H1 (cell line): ENCODE data around the gene GNB1L. TPM values are rescaled to one million over a fixed set of nuclear protein-coding genes. Genes with fewer than 3 reads are reported as not detected.

Source experiments
- CTCF ChIA-PET: fragments of 300-600 bp; sonication (Branson Sonifier 250); formaldehyde crosslinking; loops from one replicate; lab custom pipeline; 2021; ENCODE audit not compliant: partially characterized antibody; lab: Charles Lee
- POLR2A ChIA-PET: fragments of 300-600 bp; sonication (Branson Sonifier 250); formaldehyde crosslinking; loops from one replicate; lab custom pipeline; 2021; ENCODE audit warnings: inconsistent platforms; ENCODE audit not compliant: partially characterized antibody; lab: Charles Lee
- DNase-seq, 2 experiments: peaks; one replicate each; pipeline versions ENCODE4 v3.0.0 to v3.0.0-alpha.2; 2010 to 2022; ENCODE audit warnings: low spot score in 2 of 2, low read depth in 1 of 2, mixed read lengths in 1 of 2
- FAIRE-seq: peaks from 2 replicates; lab custom pipeline; 2011; peaks lifted over from hg19 to GRCh38; lab: Jason Lieb, UNC
- H2AFZ ChIP-seq: 2 replicates; pipeline ENCODE4 v1.8.1; 2012; ENCODE audit warnings: low read length, inconsistent platforms
- H2AK5ac ChIP-seq: 2 replicates; pipeline ENCODE4 v1.6.1; 2013; ENCODE audit warnings: low read depth, low read length
- H2BK120ac ChIP-seq: replicated peaks from 2 replicates; pipeline ENCODE3; 2013; ENCODE audit warnings: low read depth, low read length, inconsistent platforms
- H2BK12ac ChIP-seq: 2 replicates; pipeline ENCODE4 v1.6.1; 2013; ENCODE audit warnings: low read depth, low read length
- H2BK15ac ChIP-seq: 2 replicates; pipeline ENCODE4 v1.6.1; 2013; ENCODE audit warnings: low read length
- H2BK20ac ChIP-seq: 2 replicates; pipeline ENCODE4 v1.6.1; 2013; ENCODE audit warnings: low read length
- H2BK5ac ChIP-seq: 2 replicates; pipeline ENCODE4 v1.6.1; 2013; ENCODE audit warnings: low read depth, low read length
- H3K14ac ChIP-seq: 2 replicates; pipeline ENCODE4 v1.6.1; 2013; ENCODE audit warnings: inconsistent platforms; ENCODE audit not compliant: insufficient read length
- H3K18ac ChIP-seq: 2 replicates; pipeline ENCODE4 v1.6.1; 2013; ENCODE audit warnings: low read length; ENCODE audit errors: extremely low read depth
- H3K23ac ChIP-seq: 2 replicates; pipeline ENCODE4 v1.6.1; 2013; ENCODE audit warnings: inconsistent platforms; ENCODE audit not compliant: insufficient read length
- H3K23me2 ChIP-seq: 2 replicates; pipeline ENCODE4 v1.6.1; 2013; ENCODE audit warnings: low read depth, low read length
- H3K27ac ChIP-seq: 2 replicates; pipeline ENCODE4 v1.6.1; 2011; ENCODE audit warnings: low read depth, low read length, inconsistent platforms
- H3K27me3 ChIP-seq, 4 experiments: replicated peaks in 1 of 4; 1 replicate in 1 of 4; 2 replicates in 3 of 4; pipeline versions ENCODE4 v1.6.1 to v1.8.1; 2011 to 2013; ENCODE audit warnings: low read length in 3 of 4, mild to moderate bottlenecking in 3 of 4, inconsistent platforms in 2 of 4, mixed read lengths in 2 of 4, moderate library complexity in 1 of 4; ENCODE audit not compliant: control insufficient read depth in 3 of 4, insufficient read depth in 3 of 4; ENCODE audit errors: extremely low read depth in 1 of 4
- H3K36me3 ChIP-seq, 4 experiments: 2 replicates each; pipeline versions ENCODE4 v1.6.1 to v1.8.1; 2011 to 2013; ENCODE audit warnings: mild to moderate bottlenecking in 4 of 4, low read length in 3 of 4, moderate library complexity in 2 of 4, control low read depth in 1 of 4, inconsistent platforms in 1 of 4; ENCODE audit not compliant: insufficient read depth in 4 of 4, control insufficient read depth in 2 of 4
- H3K4ac ChIP-seq: replicated peaks from 2 replicates; pipeline ENCODE3; 2013; ENCODE audit warnings: low read length, low read depth, mixed read lengths, inconsistent platforms; ENCODE audit not compliant: insufficient read length
- H3K4me1 ChIP-seq, 4 experiments: replicated peaks in 1 of 4; 1 replicate in 1 of 4; 2 replicates in 3 of 4; pipeline versions ENCODE4 v1.6.1 to v1.8.1; 2011 to 2013; ENCODE audit warnings: low read length in 3 of 4, inconsistent platforms in 2 of 4, mixed read lengths in 1 of 4; ENCODE audit not compliant: insufficient read depth in 4 of 4, control insufficient read depth in 3 of 4
- H3K4me2 ChIP-seq, 2 experiments: 2 replicates each; pipeline versions ENCODE4 v1.6.1 to v1.8.1; 2011 to 2013; ENCODE audit warnings: low read depth in 2 of 2, low read length in 2 of 2, control low read depth in 1 of 2, inconsistent platforms in 1 of 2, mild to moderate bottlenecking in 1 of 2; ENCODE audit not compliant: insufficient read depth in 1 of 2
- H3K4me3 ChIP-seq, 4 experiments: fragments of 200-600, 300-600 bp in 1 of 4; sonication (generic), shearing (Covaris generic), sonication (Bioruptor Twin) in 1 of 4; 2 replicates each; pipeline versions ENCODE4 v1.5.1 to v1.8.1; 2011 to 2016; ENCODE audit warnings: low read length in 4 of 4, low read depth in 3 of 4, control low read depth in 2 of 4, inconsistent platforms in 2 of 4, mild to moderate bottlenecking in 2 of 4, mixed read lengths in 1 of 4, moderate library complexity in 1 of 4; ENCODE audit not compliant: insufficient read depth in 2 of 4; ENCODE audit errors: extremely low read depth in 1 of 4
- H3K56ac ChIP-seq: replicated peaks from 2 replicates; pipeline ENCODE3; 2013; ENCODE audit warnings: low read depth, mild to moderate bottlenecking, mixed read lengths, low read length, inconsistent platforms; ENCODE audit not compliant: insufficient read length
- H3K79me1 ChIP-seq: 2 replicates; pipeline ENCODE4 v1.6.1; 2013; ENCODE audit warnings: low read depth, low read length, control low read depth
- H3K79me2 ChIP-seq, 2 experiments: 2 replicates each; pipeline versions ENCODE4 v1.6.1 to v1.8.1; 2012 to 2013; ENCODE audit warnings: low read length in 2 of 2, mild to moderate bottlenecking in 2 of 2, inconsistent platforms in 1 of 2; ENCODE audit not compliant: insufficient read depth in 2 of 2, control insufficient read depth in 1 of 2
- H3K9ac ChIP-seq, 4 experiments: replicated peaks in 1 of 4; 1 replicate in 1 of 4; 2 replicates in 3 of 4; pipeline versions ENCODE4 v1.6.1 to v1.8.1; 2011 to 2013; ENCODE audit warnings: low read depth in 3 of 4, low read length in 3 of 4, control low read depth in 2 of 4, mild to moderate bottlenecking in 2 of 4, moderate library complexity in 2 of 4, inconsistent platforms in 1 of 4; ENCODE audit errors: extremely low read depth in 1 of 4
- H3K9me3 ChIP-seq, 2 experiments: 2 replicates each; pipeline versions ENCODE4 v1.6.1 to v1.8.1; 2012 to 2013; ENCODE audit warnings: mild to moderate bottlenecking in 2 of 2, moderate library complexity in 2 of 2, control low read depth in 1 of 2, inconsistent platforms in 1 of 2, low read depth in 1 of 2, low read length in 1 of 2, mixed read lengths in 1 of 2; ENCODE audit not compliant: insufficient read depth in 2 of 2
- H4K20me1 ChIP-seq, 2 experiments: replicated peaks in 1 of 2; 2 replicates each; pipeline versions ENCODE3 to v1.8.1; 2011 to 2013; ENCODE audit warnings: inconsistent platforms in 2 of 2, low read length in 2 of 2, mild to moderate bottlenecking in 1 of 2; ENCODE audit not compliant: insufficient read depth in 2 of 2, control insufficient read depth in 1 of 2
- H4K5ac ChIP-seq: 2 replicates; pipeline ENCODE4 v1.6.1; 2013; ENCODE audit warnings: low read length, low read depth, mixed read lengths, inconsistent platforms; ENCODE audit not compliant: insufficient read length
- H4K8ac ChIP-seq: 2 replicates; pipeline ENCODE4 v1.8.0; 2013; ENCODE audit warnings: mild to moderate bottlenecking, moderate library complexity, low read length, inconsistent platforms; ENCODE audit not compliant: insufficient read depth; ENCODE audit errors: extremely low read depth
- H4K91ac ChIP-seq: replicated peaks from 2 replicates; pipeline ENCODE3; 2013; ENCODE audit warnings: low read length, mixed read lengths, inconsistent platforms; ENCODE audit not compliant: insufficient read length
- BCL11A ChIP-seq, 2 experiments: IDR thresholded peaks; one replicate each; pipeline ENCODE4 v1.6.1; 2011; ENCODE audit warnings: low read depth in 2 of 2, low read length in 2 of 2, mild to moderate bottlenecking in 2 of 2
- CEBPB ChIP-seq: IDR thresholded peaks from 2 replicates; pipeline ENCODE4 v1.6.1; 2012; ENCODE audit warnings: low read depth, low read length
- CTBP2 ChIP-seq: IDR thresholded peaks from 2 replicates; pipeline ENCODE4 v1.7.0; 2011; ENCODE audit warnings: borderline replicate concordance, mild to moderate bottlenecking, moderate library complexity, mixed read lengths, low read length; ENCODE audit not compliant: insufficient read depth, insufficient read length
- EP300 ChIP-seq, 2 experiments: IDR thresholded peaks; 1 replicate in 1 of 2; 2 replicates in 1 of 2; pipeline ENCODE4 v1.6.1; 2011 to 2012; ENCODE audit warnings: low read depth in 2 of 2, low read length in 2 of 2, mild to moderate bottlenecking in 2 of 2, borderline replicate concordance in 1 of 2, inconsistent platforms in 1 of 2, moderate library complexity in 1 of 2
- HDAC2 ChIP-seq, 2 experiments: fragments of 300-600 bp in 1 of 2; sonication (generic) in 1 of 2; IDR thresholded peaks; 2 replicates each; pipeline ENCODE4 v1.6.1; 2011 to 2012; ENCODE audit warnings: low read depth in 2 of 2, low read length in 2 of 2, mild to moderate bottlenecking in 2 of 2, moderate library complexity in 2 of 2, borderline replicate concordance in 1 of 2, inconsistent platforms in 1 of 2
- POU5F1 ChIP-seq: IDR thresholded peaks from 2 replicates; pipeline ENCODE4 v1.6.1; 2011; ENCODE audit warnings: low read depth, mild to moderate bottlenecking, low read length, moderate library complexity
- RNF2 ChIP-seq: fragments of 200-900, 300-1000 bp; sonication (generic); IDR thresholded peaks from 2 replicates; pipeline ENCODE4 v1.7.1; 2016; ENCODE audit warnings: borderline replicate concordance, low read depth, mild to moderate bottlenecking, antibody characterized with exemption, low read length; ENCODE audit not compliant: poor library complexity, severe bottlenecking; ENCODE audit errors: missing control alignments
- SIRT6 ChIP-seq: IDR thresholded peaks from one replicate; pipeline ENCODE4 v1.7.1; 2012; ENCODE audit warnings: low read length, inconsistent platforms
- TBP ChIP-seq: IDR thresholded peaks from 2 replicates; pipeline ENCODE4 v1.6.1; 2011; ENCODE audit warnings: low read depth, low read length, improper control_type of control experiment
- TCF12 ChIP-seq: IDR thresholded peaks from 2 replicates; pipeline ENCODE4 v1.6.1; 2011; ENCODE audit warnings: low read depth, mild to moderate bottlenecking, low read length
- TEAD4 ChIP-seq: IDR thresholded peaks from 2 replicates; pipeline ENCODE4 v1.6.1; 2012; ENCODE audit warnings: low read depth, low read length, inconsistent platforms, mixed read lengths
- USF2 ChIP-seq: IDR thresholded peaks from 2 replicates; pipeline ENCODE4 v1.6.1; 2011; ENCODE audit warnings: low read length, improper control_type of control experiment
- WGBS, 2 experiments: shearing (Covaris generic) in 1 of 2; methylation state at CpG; one replicate each; pipeline versions ENCODE4 v1.1.6 to v1.1.7; 2013 to 2015; ENCODE audit warnings: low lambda C conversion rate in 2 of 2, mixed read lengths in 2 of 2, inconsistent platforms in 1 of 2, low coverage in 1 of 2, missing lambda C conversion rate in 1 of 2; ENCODE audit not compliant: insufficient replicate concordance in 2 of 2, insufficient coverage in 1 of 2, insufficient read length in 1 of 2; ENCODE audit errors: extremely low coverage in 1 of 2, missing lambda C conversion rate in 1 of 2; 5-methylcytosine and 5-hydroxymethylcytosine counted together
- polyA plus RNA-seq, 7 experiments: library from polyadenylated mRNA; depleted of rRNA in 3 of 7; stranded (reverse) in 5 of 7; unstranded in 2 of 7; fragments of >200 nt in 5 of 7; fragments of 200-250 nt in 2 of 7; gene quantifications; 1 replicate in 5 of 7; 2 replicates in 1 of 7; 4 replicates in 1 of 7; pipeline versions ENCODE4 v1.2.1 to v1.2.3, GENCODE V29; 2011 to 2013; ENCODE audit warnings: missing spikeins in 2 of 7, mixed read lengths in 2 of 7
- total RNA-seq: library from RNA; stranded (reverse); fragmentation: NEBNext Ultra II Directional; extraction: Animal tissue kit (Norgen Biotek cat#: 25700); gene quantifications from 2 replicates; pipeline ENCODE4 v1.2.1, GENCODE V29; 2021

Gene GNB1L
- total and polyA plus RNA-seq, 2 of the 8 experiments (the other 6 are each of a cell fraction or from before 2014, with no cell fraction given) = 14.0 to 15.6 TPM

DNA sequence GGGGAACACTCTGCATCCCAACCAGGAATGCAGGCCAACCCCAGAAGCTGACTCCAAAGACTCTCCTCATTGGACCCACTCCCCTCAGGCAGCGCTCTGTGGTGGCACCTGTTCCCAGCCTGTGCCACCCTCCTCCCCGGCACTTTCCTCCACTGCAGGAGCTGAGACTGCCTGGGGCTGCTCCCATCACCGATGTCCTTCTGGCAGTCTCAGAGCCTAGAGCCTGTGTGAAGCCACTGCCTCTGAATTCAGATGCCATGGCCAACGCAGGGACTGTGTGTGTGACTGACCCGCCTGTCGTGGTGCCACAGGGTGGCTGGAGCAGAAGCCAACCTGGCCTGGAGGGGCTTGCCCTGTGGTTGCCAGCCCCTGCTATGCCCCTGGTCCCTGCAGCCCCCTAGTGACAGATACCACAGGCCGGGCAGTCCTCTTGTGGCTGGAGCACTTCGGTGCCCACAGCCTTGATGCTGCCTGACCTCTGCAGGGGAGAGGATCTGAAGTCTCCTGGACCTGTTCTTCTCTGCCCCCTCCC is 50.9 kb downstream of the GNB1L start:
- Histone ChIP-seq H3K23ac (no peak overlapping the region), H3K18ac (no peak overlapping the region), H4K91ac (no peak overlapping the region), H2BK120ac (no peak overlapping the region), H2BK20ac (no peak overlapping the region), H2AK5ac (no peak overlapping the region), H3K36me3 (no peaks in the 10 kb centered on the region), H3K27ac (no peak overlapping the region), H3K4me1 (no peaks in the 10 kb centered on the region), H3K79me1 (no peaks in the 10 kb centered on the region), H3K4ac (no peak overlapping the region), H2BK12ac (no peak overlapping the region), H2BK15ac (no peak overlapping the region), H3K4me2 (no peak overlapping the region), H3K9ac (no peak overlapping the region), H3K27me3 (no peaks in the 10 kb centered on the region), H3K14ac (no peak overlapping the region), H3K79me2 (no peaks in the 10 kb centered on the region), H3K9me3 (no peaks in the 10 kb centered on the region), H2AFZ (no peak overlapping the region), H3K4me3 (no peak overlapping the region), H3K23me2 (no peaks in the 10 kb centered on the region), H2BK5ac (no peak overlapping the region), H4K20me1 (peaks cover 0 to 2% of the 10 kb centered on the region in 2 experiments), H3K56ac (no peak overlapping the region), H4K8ac (no peak overlapping the region), H4K5ac (no peak overlapping the region)
- WGBS, 2 experiments = 94% methylated on average over 8 of the region's 8 CpGs; no CpG with 5 or more reads in 1 of the 2 experiments
- ChIA-PET POLR2A (no interaction called here), CTCF (interaction anchor here (1.0 to 2.0 kb wide), 2 partner anchors 14 to 16 kb away, joined by 3 to 5 read pairs; no protein-coding TSS in a partner anchor)
- FAIRE-seq (no peak), DNase-seq (no peak)
- no peak for TF ChIP-seq BCL11A (IDR thresholded peaks at IDR 0.05; ENCODE audit: low read depth in 2 of 2, low read length in 2 of 2)
- no peak for TF ChIP-seq POU5F1
- no peak for TF ChIP-seq TCF12
- TF ChIP-seq TBP = no peak
- no peak for TF ChIP-seq CEBPB
- TF ChIP-seq SIRT6 = no peak
- TF ChIP-seq USF2 = no peak
- no peak for TF ChIP-seq TEAD4
- no peak for TF ChIP-seq RNF2
- no peak for TF ChIP-seq CTBP2
- TF ChIP-seq HDAC2 (IDR thresholded peaks at IDR 0.05; ENCODE audit: borderline replicate concordance in 1 of 2, low read depth in 2 of 2, low read length in 2 of 2) = no peak
- TF ChIP-seq EP300 (IDR thresholded peaks at IDR 0.05; ENCODE audit: borderline replicate concordance in 1 of 2, low read depth in 2 of 2, low read length in 2 of 2) = no peak
